Activated CD4-positive, alpha-beta T cell treated with anti-CD3 and anti-CD28 coated beads for 1 hour (primary cell): ENCODE measurements around the gene PYGM.
"Not testable (repeated sequence)": the region's sequence is repeated elsewhere in the genome, so short reads cannot be mapped to it uniquely, and the experiment has no call there.

Source experiments
- DNase-seq: peaks from one replicate; pipeline ENCODE4 v3.0.0-alpha.2; 2020

Gene PYGM

DNA sequence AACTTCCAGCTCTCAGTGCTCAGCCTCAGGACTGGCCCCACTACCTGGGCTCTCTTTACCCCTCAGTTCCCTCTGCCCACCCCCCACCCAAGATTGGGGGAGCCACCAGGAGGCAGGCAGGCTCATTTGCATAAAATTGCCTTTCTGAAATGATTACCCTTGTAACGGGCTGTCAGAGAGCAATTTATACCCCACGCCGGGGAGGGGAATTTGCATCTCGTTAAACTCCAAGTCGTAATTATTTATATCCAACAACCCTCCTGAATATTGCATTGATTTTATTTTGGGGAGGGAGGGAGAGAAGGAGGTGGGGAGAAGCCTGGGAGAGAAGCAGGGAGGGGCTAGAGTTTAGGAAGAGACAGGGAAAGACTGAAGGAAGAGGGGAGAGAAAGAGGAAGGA is 45.1 kb downstream of the PYGM start:
- no peak for DNase-seq

DNA sequence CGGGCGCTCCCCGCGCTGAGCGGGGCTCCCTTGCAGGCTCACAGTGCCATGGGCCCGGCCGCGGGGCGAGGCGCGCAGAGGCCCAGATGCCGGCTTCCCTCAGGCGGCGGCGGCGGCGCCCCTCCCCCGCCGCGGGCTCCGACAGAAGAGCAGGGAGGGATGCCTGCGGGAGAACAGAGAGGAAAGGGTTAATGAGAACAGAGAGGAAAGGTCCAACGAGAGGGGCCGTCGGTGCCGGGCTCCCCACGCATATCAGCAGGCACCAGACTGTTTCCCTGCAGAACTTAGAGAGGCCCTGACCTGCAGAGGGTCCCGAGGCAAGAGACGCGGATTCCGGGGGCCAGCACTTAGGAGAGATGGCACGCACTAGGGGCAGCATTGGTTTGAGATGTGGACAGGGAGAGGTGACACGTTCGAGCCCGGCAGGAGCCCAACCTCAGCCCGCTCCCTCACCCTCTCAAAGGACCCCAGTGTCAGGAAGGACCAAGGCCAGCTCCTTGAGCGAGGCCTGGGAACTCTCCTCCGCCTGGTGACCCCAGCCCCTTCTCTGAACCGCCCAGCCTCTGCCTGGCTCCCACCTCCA is 45.9 kb downstream of the PYGM start:
- DNase-seq, result no peak

DNA sequence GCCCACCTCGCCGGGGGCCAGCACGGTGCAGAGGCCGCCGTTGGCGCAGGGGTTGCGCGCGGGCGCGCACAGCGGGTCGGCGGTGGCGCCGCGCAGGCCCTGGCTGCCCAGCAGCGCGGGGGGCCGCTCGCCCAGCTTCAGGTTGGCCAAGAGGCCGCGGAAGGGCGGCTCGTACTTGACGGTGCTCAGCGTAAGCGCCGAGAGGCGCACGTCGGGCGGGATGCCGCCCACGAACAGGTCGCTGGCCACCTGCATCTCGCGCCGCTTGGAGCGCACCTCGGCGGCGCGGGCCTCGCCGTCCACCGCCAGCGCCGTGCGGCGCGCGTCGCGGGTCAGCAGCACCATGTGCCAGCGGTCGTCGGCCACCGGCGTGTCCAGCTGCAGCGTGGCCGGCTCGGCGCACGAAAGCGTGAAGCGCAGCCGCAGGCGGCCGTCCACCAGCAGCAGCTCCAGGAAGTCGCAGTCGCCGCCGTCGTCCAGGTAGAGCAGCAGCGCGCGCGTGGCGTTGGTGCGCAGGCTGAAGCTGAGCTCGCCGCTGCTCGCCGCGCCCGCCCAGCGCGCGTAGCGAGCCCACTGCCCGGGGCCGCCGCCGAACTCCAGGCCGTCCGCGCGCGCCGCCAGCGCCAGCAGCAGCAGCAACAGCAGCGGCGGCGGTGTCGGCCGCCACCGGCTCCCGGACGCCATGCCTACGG is 46.6 kb downstream of the PYGM start:
- no peak for DNase-seq

DNA sequence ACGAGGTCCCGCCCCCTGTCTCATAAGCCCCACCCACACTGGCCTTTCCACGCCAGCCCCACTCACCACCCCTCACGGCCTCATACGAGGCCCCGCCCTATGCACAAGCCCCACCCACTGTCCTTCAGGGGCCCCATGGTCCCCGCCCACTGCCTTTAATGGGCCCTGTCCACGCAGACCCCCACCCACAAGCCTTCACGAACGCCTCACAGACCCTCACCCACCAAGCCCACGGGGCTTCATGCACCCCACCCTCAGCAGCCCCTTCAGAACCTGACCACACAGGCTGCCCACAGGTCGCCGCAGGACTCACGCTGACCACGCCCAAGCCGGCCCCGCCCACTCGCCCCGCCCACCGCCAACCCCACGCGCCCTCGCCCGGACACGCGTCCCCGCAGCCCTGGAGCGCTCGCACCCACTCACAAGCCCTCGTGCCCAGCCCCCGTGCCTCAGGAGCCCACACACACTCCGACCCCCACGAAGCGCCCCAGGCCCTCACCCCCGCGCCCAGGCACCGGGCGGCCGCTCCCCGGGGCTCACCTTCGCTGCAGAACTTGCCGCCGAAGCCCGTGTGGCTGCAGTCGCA is 47.3 kb downstream of the PYGM start:
- DNase-seq, result no peak

DNA sequence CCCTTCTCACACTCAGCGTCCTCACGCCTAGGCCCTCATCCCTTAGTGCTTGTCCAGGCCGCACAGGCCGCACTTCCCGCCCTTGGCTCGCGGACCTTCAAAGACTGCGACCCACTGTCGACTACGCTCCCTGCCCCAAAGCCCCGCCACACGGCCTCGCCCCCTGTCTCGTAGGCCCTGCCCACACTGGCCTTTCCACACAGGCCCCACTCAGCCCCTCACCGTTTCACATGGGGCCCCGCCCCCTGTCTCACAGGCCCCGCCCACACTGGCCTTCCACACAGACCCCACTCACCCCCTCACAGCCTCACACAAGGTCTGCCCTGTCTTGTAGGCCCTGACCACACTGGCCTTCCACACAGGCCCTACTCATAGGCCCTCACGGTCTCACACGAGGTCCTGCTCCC is 47.8 kb downstream of the PYGM start:
- no peak for DNase-seq

DNA sequence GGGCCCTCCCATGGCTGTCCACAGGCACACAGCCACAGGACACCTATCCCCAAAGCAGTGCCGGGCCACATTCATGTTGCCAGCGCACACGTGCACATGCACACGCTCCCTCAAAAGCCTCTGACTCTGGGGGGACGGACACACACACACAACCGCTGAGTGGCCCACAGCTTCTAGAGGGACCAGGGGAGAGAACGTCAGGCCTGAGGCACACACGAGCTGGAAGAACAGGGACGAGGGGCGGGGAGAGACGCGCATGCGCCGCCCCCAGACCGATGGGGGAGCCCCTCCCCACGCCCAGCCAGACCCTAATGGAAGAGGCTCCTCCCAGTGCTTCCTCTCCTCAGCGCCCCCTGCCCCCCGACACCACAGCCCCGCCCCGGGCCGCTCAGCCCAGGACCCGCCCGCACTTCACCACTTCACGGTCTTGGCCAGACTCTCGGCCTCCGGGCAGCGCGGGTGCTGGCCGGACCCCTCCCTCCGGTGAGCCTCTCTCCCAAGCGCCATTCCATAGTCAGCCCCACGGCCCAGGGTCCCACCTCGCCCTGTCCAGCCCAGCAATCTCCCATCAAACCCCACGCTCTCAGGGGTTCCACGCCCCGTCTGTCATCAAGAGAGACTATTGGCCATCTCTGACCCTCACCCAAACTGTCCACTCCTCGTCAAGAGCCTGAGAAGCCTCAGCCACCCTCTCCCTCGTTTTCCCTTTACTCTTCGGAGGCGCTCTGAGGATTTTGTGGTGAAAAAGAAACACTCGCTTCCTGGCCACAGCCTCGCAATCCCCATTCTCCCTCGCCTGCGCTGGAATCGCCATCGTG is 48.4 kb downstream of the PYGM start:
- no peak for DNase-seq

DNA sequence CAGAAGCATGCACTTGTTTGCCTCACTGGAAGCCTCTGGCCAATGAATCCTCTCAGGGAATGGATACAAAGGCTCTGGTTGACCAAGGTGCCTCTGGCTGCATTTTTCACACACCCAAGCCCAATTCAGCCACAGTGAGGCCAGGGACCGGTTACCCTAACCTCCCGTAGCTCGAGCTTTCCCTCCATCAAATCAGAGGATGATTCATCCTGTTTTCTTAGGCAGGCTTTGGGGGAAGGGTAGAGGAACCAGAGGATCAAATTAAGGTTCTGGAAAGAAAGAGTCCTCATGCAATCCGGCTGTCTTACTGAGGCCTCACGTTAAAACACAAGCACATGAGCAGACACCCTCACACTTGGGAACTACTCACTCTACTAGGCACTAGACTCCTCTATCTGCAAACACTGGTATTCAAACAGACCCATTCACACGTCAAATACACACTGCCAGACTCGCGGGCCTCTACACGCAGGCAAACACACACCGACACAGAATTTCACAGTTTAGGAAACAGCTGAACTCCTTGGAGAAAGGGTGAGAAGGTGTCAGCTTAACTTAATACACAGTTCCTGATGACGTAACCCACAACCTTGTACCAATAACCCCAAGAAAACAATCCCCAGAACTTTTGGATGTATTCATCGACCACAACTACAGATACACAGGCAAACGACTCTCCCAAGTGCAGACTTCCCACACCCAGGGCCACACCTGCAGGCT is 49.2 kb downstream of the PYGM start:
- no peak for DNase-seq

DNA sequence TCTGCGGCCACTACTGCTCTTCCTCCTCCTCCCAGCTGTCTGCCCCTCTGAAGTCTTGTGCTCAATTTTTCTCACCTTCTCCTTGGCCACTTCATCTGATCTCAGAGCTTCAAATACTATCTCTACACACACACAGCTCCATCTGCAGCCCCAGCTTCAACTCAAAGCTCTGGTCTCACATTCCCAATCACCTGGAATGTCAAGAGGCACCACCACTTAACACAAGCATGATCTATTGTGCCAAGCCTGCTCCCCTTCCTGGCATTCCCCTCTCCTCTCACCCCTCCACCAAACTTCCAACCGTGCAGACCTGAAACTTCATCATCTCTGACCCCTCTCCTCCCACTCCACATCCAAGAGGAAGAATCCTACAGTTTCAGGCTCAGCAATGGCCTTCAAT is 54.3 kb downstream of the PYGM start:
- no peak for DNase-seq

DNA sequence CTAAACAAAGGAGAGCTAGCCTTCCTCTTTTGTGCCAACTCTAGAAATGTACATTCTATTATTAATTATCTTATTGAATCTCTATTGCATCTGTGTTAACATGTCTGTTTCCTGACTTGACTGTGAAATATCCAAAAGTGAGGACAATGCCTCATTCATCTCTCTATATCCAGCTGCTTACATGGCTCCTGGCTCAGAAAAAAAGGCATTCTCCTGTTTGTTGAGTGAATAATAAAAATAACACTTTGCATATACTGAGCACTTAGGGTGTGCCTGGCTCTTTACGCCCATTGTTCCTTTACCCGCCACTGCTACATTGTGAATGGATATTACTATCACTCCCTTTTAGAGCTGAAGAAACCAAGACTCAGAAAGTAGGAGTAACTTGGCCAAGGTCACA is 56.7 kb downstream of the PYGM start:
- DNase-seq, result no peak

DNA sequence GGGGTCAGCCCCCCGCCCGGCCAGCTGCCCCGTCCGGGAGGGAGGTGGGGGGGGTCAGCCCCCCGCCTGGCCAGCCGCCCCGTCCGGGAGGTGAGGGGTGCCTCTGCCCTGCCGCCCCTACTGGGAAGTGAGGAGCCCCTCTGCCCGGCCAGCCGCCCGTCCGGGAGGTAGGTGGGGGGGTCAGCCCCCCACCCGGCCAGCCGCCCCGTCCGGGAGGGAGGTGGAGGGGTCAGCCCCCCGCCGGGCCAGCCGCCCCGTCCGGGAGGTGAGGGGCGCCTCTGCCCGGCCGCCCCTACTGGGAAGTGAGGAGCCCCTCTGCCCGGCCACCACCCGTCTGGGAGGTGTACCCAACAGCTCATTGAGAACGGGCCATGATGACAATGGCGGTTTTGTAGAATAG is 57.8 kb downstream of the PYGM start:
- DNase-seq, result not testable (repeated sequence)

DNA sequence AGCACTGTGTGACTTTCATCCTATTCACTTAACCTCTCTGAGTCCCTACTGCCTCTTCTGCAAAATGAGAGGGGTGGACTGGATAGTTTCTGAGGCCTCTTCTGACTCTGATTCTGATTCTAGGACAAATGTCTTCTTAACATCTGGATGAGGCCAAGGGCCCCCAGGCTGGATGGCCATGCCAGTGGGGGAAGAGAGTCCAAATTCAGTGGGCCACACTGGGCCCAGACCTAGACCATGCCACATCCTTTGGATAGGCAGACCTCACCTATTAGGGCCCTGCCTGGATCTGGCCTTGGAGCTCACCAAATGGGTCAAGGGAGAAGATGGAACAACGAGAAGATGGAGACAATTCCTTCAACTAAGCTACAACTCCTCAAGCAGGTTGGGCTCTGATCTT is 61.3 kb downstream of the PYGM start:
- no peak for DNase-seq

DNA sequence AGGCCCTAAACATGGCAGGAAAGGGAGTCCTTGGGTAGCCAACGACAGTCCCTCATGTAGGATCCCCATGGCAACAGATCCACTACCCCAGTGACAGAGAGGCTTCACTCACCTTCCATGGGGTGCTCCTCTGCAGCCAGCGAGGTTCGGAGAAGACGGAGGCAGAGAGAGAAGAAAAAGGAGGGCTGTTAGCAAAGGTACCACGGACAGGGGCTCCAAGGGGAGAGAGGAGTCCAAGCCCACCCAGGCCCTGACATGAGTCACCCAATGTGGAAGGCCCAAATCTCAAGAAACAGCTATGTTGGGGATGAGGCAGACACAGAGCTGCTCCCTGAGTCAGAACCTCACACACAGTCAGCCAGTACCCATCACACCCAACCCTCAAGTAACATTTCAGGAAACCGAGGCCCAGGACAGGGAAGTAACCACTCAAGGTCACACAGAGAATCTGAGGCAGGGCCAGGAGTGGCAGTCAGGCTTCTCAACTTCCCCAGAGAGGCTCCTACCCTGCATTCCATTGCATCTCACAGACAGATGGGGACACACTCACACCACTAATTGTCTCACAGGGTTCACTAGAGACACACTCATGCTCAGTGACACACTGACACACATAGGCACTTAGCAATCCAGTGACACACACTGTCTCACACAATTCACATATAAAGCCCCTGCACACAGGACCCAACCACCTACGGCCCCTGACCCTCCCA is 62.0 kb downstream of the PYGM start:
- DNase-seq, result no peak
